ENCODE results near the gene LRFN3.
A peak's percentile ranks its signal among the peaks of the same experiment; 100 is the strongest.
"Not testable (repeated sequence)": the region's sequence is repeated elsewhere in the genome, so short reads cannot be mapped to it uniquely, and the experiment has no call there.

The LRFN3 gene

GRCh38 chr19:35935911-35936737 is at the start of gene LRFN3:
LRFN3 (plus strand) TSS chr19:35936374; CDS start chr19:35939426, 3,052 bp downstream.
- DNase-seq = peak; percentile 83

- no peak for DNase-seq
Measured at GRCh38 chr19:35887197-35887596, 49.0 kb upstream of the LRFN3 start.

GRCh38 chr19:35888398-35888797 is 47.8 kb upstream of the LRFN3 start:
- no peak for DNase-seq

- DNase-seq = no peak
Measured at GRCh38 chr19:35889370-35890112, 46.6 kb upstream of the LRFN3 start.

GRCh38 chr19:35890113-35890650 is 46.0 kb upstream of the LRFN3 start:
- no peak for DNase-seq

- DNase-seq = not testable (repeated sequence)
Measured at GRCh38 chr19:35891819-35892218, 44.4 kb upstream of the LRFN3 start.

GRCh38 chr19:35894342-35894741 is 41.8 kb upstream of the LRFN3 start:
- no peak for DNase-seq

- no peak for DNase-seq
Measured at GRCh38 chr19:35895911-35896642, 40.1 kb upstream of the LRFN3 start.

GRCh38 chr19:35896643-35897040 is 39.5 kb upstream of the LRFN3 start:
- no peak for DNase-seq

GRCh38 chr19:35897706-35898451 is 38.3 kb upstream of the LRFN3 start:
- no peak for DNase-seq

GRCh38 chr19:35898499-35898809 is 37.7 kb upstream of the LRFN3 start:
- DNase-seq = no peak

- DNase-seq = peak; percentile 93
Measured at GRCh38 chr19:35899547-35900214, 36.5 kb upstream of the LRFN3 start.

- no peak for DNase-seq
Measured at GRCh38 chr19:35901055-35901644, 35.0 kb upstream of the LRFN3 start.

GRCh38 chr19:35901854-35902661 is 34.1 kb upstream of the LRFN3 start, which contains the start of gene HCST:
HCST (plus strand) TSS chr19:35902529; CDS start chr19:35902594, 65 bp downstream.
- peak; percentile 48 for DNase-seq

- no peak for DNase-seq
Measured at GRCh38 chr19:35902870-35903475, 33.2 kb upstream of the LRFN3 start.

GRCh38 chr19:35903550-35904179 is 32.5 kb upstream of the LRFN3 start:
- peak; percentile 92 for DNase-seq

GRCh38 chr19:35904311-35905068 is 31.7 kb upstream of the LRFN3 start:
- DNase-seq = no peak

GRCh38 chr19:35905178-35905727 is 30.9 kb upstream of the LRFN3 start:
- DNase-seq = no peak

GRCh38 chr19:35907377-35907745 is 28.8 kb upstream of the LRFN3 start:
- DNase-seq = no peak
